HG02970 (cell line): ENCODE data around the gene VRK2.
"Not testable (repeated sequence)": the region's sequence is repeated elsewhere in the genome, so short reads cannot be mapped to it uniquely, and the experiment has no call there.

Experiments
- ATAC-seq: cut with Tn5 transposase; IDR thresholded peaks from one replicate; pipeline ENCODE4 v1.9.1; 2021; ENCODE audit warnings: mild to moderate bottlenecking, moderate library complexity, moderate number of reproducible peaks; ENCODE audit not compliant: unreplicated experiment, low FRiP score

Gene VRK2

GRCh38 chr2:58052978-58053377 lies 6.4 kb downstream of the VRK2 start:
- ATAC-seq, result no peak

- ATAC-seq, result no peak
These were observed 7.7 kb downstream of the VRK2 start for GRCh38 chr2:58054264-58054663.

GRCh38 chr2:58055033-58055786 lies 8.6 kb downstream of the VRK2 start:
- ATAC-seq, result no peak

- ATAC-seq, result no peak
These were observed 9.7 kb downstream of the VRK2 start for GRCh38 chr2:58056192-58056916.

GRCh38 chr2:58057707-58058530 lies 11.3 kb downstream of the VRK2 start:
- ATAC-seq, result no peak

- ATAC-seq, result no peak
These were observed 17.0 kb downstream of the VRK2 start for GRCh38 chr2:58063641-58064040.

GRCh38 chr2:58064086-58064485 lies 17.5 kb downstream of the VRK2 start:
- no peak for ATAC-seq

- ATAC-seq, result no peak
These were observed 18.6 kb downstream of the VRK2 start for GRCh38 chr2:58065248-58065647.

GRCh38 chr2:58067001-58067400 lies 20.4 kb downstream of the VRK2 start:
- ATAC-seq, result no peak

GRCh38 chr2:58070765-58071164 lies 24.2 kb downstream of the VRK2 start:
- no peak for ATAC-seq

GRCh38 chr2:58072102-58072501 lies 25.5 kb downstream of the VRK2 start:
- ATAC-seq, result no peak

- no peak for ATAC-seq
These were observed 26.4 kb downstream of the VRK2 start for GRCh38 chr2:58073008-58073407.

GRCh38 chr2:58073751-58074150 lies 27.1 kb downstream of the VRK2 start:
- ATAC-seq, result no peak

- no peak for ATAC-seq
These were observed 34.4 kb downstream of the VRK2 start for GRCh38 chr2:58081000-58081399.

GRCh38 chr2:58089081-58089480 lies 42.5 kb downstream of the VRK2 start:
- no peak for ATAC-seq

GRCh38 chr2:58092772-58093171 lies 46.2 kb downstream of the VRK2 start:
- ATAC-seq, result not testable (repeated sequence)

GRCh38 chr2:58097025-58097424 lies 50.4 kb downstream of the VRK2 start:
- no peak for ATAC-seq

- ATAC-seq, result no peak
These were observed 51.9 kb downstream of the VRK2 start for GRCh38 chr2:58098254-58099095.

- ATAC-seq, result no peak
These were observed 52.6 kb downstream of the VRK2 start for GRCh38 chr2:58099096-58099769.

- ATAC-seq, result no peak
These were observed 54.9 kb downstream of the VRK2 start for GRCh38 chr2:58101500-58101899.
